ENCODE results near the gene TGM3. TPM values are rescaled to one million over a fixed set of nuclear protein-coding genes. Genes with fewer than 3 reads are reported as not detected.
"Not testable (repeated sequence)": the region's sequence is repeated elsewhere in the genome, so short reads cannot be mapped to it uniquely, and the experiment has no call there.

Gene TGM3
- polyA plus RNA-seq, 1 experiment, result not detected

DNA sequence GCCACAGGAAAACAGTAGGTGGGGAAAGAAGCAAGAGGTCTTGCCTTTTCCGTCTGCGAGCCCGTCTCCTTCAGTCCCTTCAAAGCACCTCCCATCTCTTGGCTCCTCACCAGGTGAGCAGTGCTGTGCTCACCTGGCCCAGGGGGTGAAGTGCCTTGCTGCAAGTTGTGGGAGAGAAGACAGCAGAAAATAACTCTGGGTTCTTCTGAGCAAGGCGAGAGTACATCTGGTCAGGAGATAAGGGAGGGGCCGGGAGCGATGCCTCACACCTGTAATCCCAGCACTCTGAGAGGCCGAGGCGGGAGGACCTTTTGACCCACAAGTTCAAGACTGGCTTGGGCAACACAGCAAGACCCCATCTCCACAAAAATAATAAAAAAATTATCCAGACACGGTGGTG is 35.6 kb upstream of the TGM3 start:
- DNase-seq (ENCODE audit: low read depth), result no peak
- ChIA-PET POLR2A (no interaction called here), CTCF (interaction anchor here (0.8 kb wide), 1 partner anchor 10 kb away, joined by 3 read pairs; no protein-coding TSS in a partner anchor)
- no peaks in the 10 kb centered on the region for H3K27me3 ChIP-seq (ENCODE audit: control insufficient read depth, insufficient read depth, low read length)
- TF ChIP-seq, protein P1, sequence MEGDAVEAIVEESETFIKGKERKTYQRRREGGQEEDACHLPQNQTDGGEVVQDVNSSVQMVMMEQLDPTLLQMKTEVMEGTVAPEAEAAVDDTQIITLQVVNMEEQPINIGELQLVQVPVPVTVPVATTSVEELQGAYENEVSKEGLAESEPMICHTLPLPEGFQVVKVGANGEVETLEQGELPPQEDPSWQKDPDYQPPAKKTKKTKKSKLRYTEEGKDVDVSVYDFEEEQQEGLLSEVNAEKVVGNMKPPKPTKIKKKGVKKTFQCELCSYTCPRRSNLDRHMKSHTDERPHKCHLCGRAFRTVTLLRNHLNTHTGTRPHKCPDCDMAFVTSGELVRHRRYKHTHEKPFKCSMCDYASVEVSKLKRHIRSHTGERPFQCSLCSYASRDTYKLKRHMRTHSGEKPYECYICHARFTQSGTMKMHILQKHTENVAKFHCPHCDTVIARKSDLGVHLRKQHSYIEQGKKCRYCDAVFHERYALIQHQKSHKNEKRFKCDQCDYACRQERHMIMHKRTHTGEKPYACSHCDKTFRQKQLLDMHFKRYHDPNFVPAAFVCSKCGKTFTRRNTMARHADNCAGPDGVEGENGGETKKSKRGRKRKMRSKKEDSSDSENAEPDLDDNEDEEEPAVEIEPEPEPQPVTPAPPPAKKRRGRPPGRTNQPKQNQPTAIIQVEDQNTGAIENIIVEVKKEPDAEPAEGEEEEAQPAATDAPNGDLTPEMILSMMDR (IDR thresholded peaks at IDR 0.05; ENCODE audit: insufficient read depth, low read depth, low read length), result no peak
- no peaks in the 10 kb centered on the region for H3K36me3 ChIP-seq (ENCODE audit: control insufficient read depth, insufficient read depth, low read length)
- H3K4me3 ChIP-seq (ENCODE audit: low read depth, low read length), result no peak overlapping the region

DNA sequence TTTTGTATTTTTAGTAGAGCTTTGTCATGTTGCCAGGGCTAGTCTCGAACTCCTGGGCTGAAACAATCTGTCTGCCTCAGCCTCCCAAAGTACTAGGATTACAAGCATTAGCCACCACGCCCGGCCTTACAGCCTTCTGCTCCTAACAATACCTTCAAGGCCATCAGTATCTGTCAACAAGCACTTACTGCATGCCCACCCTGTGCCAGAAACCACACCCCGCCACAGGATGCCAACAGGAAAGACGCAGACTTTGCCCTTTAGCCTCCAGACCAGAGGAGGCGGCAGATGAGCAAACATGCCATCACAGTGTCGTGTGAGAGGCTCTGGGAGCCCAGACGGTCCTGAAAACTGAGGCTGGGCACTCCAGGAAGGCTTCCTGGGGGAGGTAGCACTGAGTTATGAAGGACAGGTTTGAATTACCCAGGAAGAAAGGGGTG is 34.7 kb upstream of the TGM3 start:
- ChIA-PET CTCF (interaction anchor here (0.8 kb wide), 1 partner anchor 11 kb away, joined by 3 read pairs; no protein-coding TSS in a partner anchor), POLR2A (no interaction called here)
- no peak overlapping the region for H3K4me3 ChIP-seq (ENCODE audit: low read depth, low read length)
- DNase-seq (ENCODE audit: low read depth), result no peak
- no peaks in the 10 kb centered on the region for H3K27me3 ChIP-seq (ENCODE audit: control insufficient read depth, insufficient read depth, low read length)
- H3K36me3 ChIP-seq (ENCODE audit: control insufficient read depth, insufficient read depth, low read length), result no peaks in the 10 kb centered on the region
- TF ChIP-seq, protein P1 (IDR thresholded peaks at IDR 0.05; ENCODE audit: insufficient read depth, low read depth, low read length), result no peak

- TF ChIP-seq, protein P1 (IDR thresholded peaks at IDR 0.05; ENCODE audit: insufficient read depth, low read depth, low read length), result no peak
- H3K36me3 ChIP-seq (ENCODE audit: control insufficient read depth, insufficient read depth, low read length), result no peaks in the 10 kb centered on the region
- POLR2A ChIA-PET, result no interaction called here
- no peak for DNase-seq (ENCODE audit: low read depth)
- CTCF ChIA-PET, result no interaction called here
- H3K27me3 ChIP-seq (ENCODE audit: control insufficient read depth, insufficient read depth, low read length), result no peaks in the 10 kb centered on the region
- H3K4me3 ChIP-seq (ENCODE audit: low read depth, low read length), result no peak overlapping the region
Observed at GRCh38 chr20:2261629-2262028, 34.2 kb upstream of the TGM3 start.

GRCh38 chr20:2264118-2264517 is 31.7 kb upstream of the TGM3 start:
- CTCF ChIA-PET, result interaction anchor here (1.5 kb wide), 1 partner anchor 13 kb away, joined by 3 read pairs; no protein-coding TSS in a partner anchor
- Histone ChIP-seq H3K27me3 (ENCODE audit: control insufficient read depth, insufficient read depth, low read length) (no peaks in the 10 kb centered on the region), H3K36me3 (ENCODE audit: control insufficient read depth, insufficient read depth, low read length) (no peaks in the 10 kb centered on the region), H3K4me3 (ENCODE audit: low read depth, low read length) (no peak overlapping the region)
- no peak for DNase-seq (ENCODE audit: low read depth)
- POLR2A ChIA-PET, result no interaction called here
- TF ChIP-seq, protein P1 (IDR thresholded peaks at IDR 0.05; ENCODE audit: insufficient read depth, low read depth, low read length), result no peak

- DNase-seq (ENCODE audit: low read depth); H3K4me3 ChIP-seq (ENCODE audit: low read depth, low read length); H3K27me3 ChIP-seq (ENCODE audit: control insufficient read depth, insufficient read depth, low read length); POLR2A ChIA-PET; H3K36me3 ChIP-seq (ENCODE audit: control insufficient read depth, insufficient read depth, low read length): not testable (repeated sequence)
- CTCF ChIA-PET, result interaction anchor here (0.9 to 1.5 kb wide), 3 partner anchors 10 to 15 kb away, joined by 3 read pairs; no protein-coding TSS in a partner anchor
Observed at GRCh38 chr20:2264621-2265374, 31.0 kb upstream of the TGM3 start.
